ENCODE measurements around the gene PCGF1. TPM values are rescaled to one million over a fixed set of nuclear protein-coding genes. Genes with fewer than 3 reads are reported as not detected.

Gene PCGF1
- total and polyA plus RNA-seq, 2 of the 8 experiments (the other 6 are each of a cell fraction or from before 2014, with no cell fraction given), result 10.0 to 23.7 TPM

DNA sequence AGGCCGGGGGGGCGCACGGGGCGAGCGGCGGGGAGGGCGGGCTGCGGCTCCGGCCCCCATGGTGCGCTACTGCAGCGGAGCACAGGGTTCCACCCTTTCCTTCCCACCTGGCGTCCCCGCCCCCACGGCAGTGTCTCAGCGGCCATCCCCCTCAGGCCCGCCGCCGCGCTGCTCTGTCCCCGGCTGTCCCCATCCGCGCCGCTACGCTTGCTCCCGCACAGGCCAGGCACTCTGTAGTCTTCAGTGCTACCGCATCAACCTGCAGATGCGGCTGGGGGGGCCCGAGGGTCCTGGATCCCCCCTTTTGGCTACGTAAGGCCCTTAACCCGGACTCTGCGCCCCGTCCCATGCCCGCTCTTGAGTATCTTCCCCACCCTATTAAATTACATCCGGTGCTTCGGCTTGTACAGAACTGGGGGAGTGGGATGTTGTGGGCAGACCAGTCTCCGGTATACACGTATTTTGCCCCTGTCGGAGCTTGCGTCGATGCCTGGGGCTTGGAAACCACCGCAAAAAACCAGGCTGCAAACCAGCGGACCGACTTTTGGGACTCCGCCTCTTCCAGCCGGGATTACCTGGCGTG, 49.9 kb downstream of the PCGF1 start (continued):
- TF ChIP-seq SRF (IDR thresholded peaks at IDR 0.05; ENCODE audit: low read depth, low read length), result no peak
- TF ChIP-seq BRCA1 (IDR thresholded peaks at IDR 0.05; ENCODE audit: low read depth, low read length), result no peak
- TF ChIP-seq KDM4A (IDR thresholded peaks at IDR 0.05; ENCODE audit: low read depth, low read length, severe bottlenecking), result peak; percentile 40
- peak; percentile 70 for TF ChIP-seq SAP30 (IDR thresholded peaks at IDR 0.05; ENCODE audit: insufficient read depth, insufficient replicate concordance, low read length)
- TF ChIP-seq KDM1A (IDR thresholded peaks at IDR 0.05; ENCODE audit: borderline replicate concordance, low read length), result peak; percentile 11; the same call in 1 of the 2 replicates
- no peak for TF ChIP-seq RXRA (IDR thresholded peaks at IDR 0.05; ENCODE audit: insufficient read depth, low read depth, low read length)
- no peak for TF ChIP-seq EP300 (IDR thresholded peaks at IDR 0.05; ENCODE audit: borderline replicate concordance in 1 of 2, low read depth in 2 of 2, low read length in 2 of 2)
- TF ChIP-seq POLR2A (IDR thresholded peaks at IDR 0.05; ENCODE audit: control extremely low read depth in 1 of 2, low read depth in 2 of 2, low read length in 2 of 2), result peak in 1 of 2 experiments; percentile 35; a peak in 1 of 3 replicates
- no peak for TF ChIP-seq JUND (IDR thresholded peaks at IDR 0.05; ENCODE audit: low read length)
- no peak for TF ChIP-seq HDAC6 (IDR thresholded peaks at IDR 0.05; ENCODE audit: low read depth, low read length)
- no peak for TF ChIP-seq EZH2 (IDR thresholded peaks at IDR 0.05; ENCODE audit: low read depth, low read length, severe bottlenecking)
- TF ChIP-seq TAF7 (optimal IDR thresholded peaks at IDR 0.05; ENCODE audit: borderline replicate concordance, low read depth, low read length), result peak; percentile 11
- peak; percentile 69 for TF ChIP-seq TBP (IDR thresholded peaks at IDR 0.05; ENCODE audit: low read depth, low read length)
- TF ChIP-seq RFX5 (IDR thresholded peaks at IDR 0.05; ENCODE audit: borderline replicate concordance, low read depth, low read length), result no peak
- TF ChIP-seq MAFK (IDR thresholded peaks at IDR 0.05; ENCODE audit: low read depth, low read length), result no peak
- no peak for TF ChIP-seq SP1 (IDR thresholded peaks at IDR 0.05; ENCODE audit: low read depth, low read length)
- TF ChIP-seq RBBP5 (IDR thresholded peaks at IDR 0.05; ENCODE audit: borderline replicate concordance, low read depth, low read length), result 0 out of 2 replicates have a peak, but pooled peaks have one; percentile 29
